ENCODE measurements around the gene TNFAIP3. TPM values are rescaled to one million over a fixed set of nuclear protein-coding genes. Genes with fewer than 3 reads are reported as not detected.
"Not testable (repeated sequence)": the region's sequence is repeated elsewhere in the genome, so short reads cannot be mapped to it uniquely, and the experiment has no call there.

The TNFAIP3 gene
- polyA plus RNA-seq, 1 donor from 2014 or later = 40.7 TPM

DNA sequence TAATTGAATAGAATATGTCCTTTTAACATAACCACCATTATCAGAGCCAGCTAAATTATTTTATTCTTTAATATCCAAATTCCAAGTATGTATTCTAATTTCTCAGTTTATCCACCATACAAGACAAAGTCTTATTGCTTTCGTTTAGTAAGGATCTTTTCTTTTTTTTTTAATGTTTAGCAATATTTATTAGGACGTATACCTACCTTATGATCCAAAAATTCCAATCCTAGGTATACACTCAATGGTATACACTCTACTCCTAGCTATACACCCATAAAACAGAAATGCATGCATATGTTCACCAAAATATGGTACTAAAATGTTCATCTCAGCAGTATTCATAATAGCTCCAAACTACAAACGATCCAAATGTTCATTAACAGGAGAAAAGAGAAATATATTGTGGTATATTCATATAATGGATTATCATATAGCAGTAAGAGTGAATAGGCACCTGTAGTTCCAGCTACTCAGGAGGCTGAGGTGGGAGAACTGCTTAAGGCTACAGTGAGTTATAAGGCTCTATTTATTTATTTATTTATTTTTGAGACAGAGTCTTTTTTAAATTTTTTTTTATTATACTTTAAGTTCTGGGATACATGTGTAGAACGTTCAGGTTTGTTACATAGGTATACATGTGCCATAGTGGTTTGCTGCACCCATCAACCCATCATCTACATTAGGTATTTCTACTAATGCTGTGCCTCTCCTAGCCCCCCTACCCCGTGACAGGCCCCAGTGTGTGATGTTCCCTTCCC is 17.3 kb downstream of the TNFAIP3 start:
- peaks cover 0 to 3% (median 2%) of the 10 kb centered on the region in 3 donors for H3K9me3 Mint-ChIP-seq
- peaks cover 9 to 16% (median 13%) of the 10 kb centered on the region in 3 donors for H3K4me1 Mint-ChIP-seq
- H3K4me3 Mint-ChIP-seq = no peak overlapping the region
- H3K27me3 Mint-ChIP-seq = no peaks in the 10 kb centered on the region
- H3K27ac Mint-ChIP-seq = peak overlapping the region in 2 of 3 donors; percentile 23 to 50
- peaks cover 12% of the 10 kb centered on the region for H3K36me3 Mint-ChIP-seq

DNA sequence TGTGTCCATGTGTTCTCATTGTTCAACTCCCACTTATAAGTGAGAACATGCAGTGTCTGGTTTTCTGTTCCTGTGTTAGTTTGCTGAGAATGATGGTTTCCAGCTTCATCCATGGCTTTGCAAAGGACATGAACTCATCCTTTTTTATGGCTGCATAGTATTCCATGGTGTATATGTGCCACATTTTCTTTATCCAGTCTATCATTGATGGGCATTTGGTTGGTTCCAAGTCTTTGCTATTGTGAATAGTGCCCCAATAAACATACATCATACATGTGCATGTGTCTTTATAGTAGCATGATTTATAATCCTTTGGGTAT is 17.8 kb downstream of the TNFAIP3 start:
- not testable (repeated sequence) for H3K9me3 Mint-ChIP-seq, H3K27ac Mint-ChIP-seq, H3K4me3 Mint-ChIP-seq, H3K27me3 Mint-ChIP-seq
- H3K36me3 Mint-ChIP-seq = peaks cover 12% of the 10 kb centered on the region
- peaks cover 9 to 17% (median 13%) of the 10 kb centered on the region in 3 donors for H3K4me1 Mint-ChIP-seq

DNA sequence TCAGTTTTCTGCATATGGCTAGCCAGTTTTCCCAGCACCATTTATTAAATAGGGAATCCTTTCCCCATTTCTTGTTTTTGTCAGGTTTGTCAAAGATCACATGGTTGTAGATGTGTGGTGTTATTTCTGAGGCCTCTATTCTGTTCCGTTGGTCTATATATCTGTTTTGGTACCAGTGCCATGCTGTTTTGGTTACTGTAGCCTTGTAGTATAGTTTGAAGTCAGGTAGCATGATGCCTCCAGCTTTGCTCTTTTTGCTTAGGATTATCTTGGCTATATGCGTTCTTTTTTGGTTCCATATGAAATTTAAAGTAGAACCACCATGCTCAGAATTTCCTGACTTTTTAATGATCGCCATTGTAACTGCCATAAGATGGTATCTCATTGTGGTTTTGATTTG is 19.2 kb downstream of the TNFAIP3 start:
- Mint-ChIP-seq H3K36me3 (peaks cover 12% of the 10 kb centered on the region), H3K4me1 (peaks cover 9 to 20% (median 13%) of the 10 kb centered on the region in 3 donors)
- not testable (repeated sequence) for H3K4me3 Mint-ChIP-seq, H3K27me3 Mint-ChIP-seq, H3K27ac Mint-ChIP-seq, H3K9me3 Mint-ChIP-seq

GRCh38 chr6:137890983-137891537 is 24.0 kb downstream of the TNFAIP3 start:
- H3K27me3 Mint-ChIP-seq = no peaks in the 10 kb centered on the region
- H3K4me1 Mint-ChIP-seq = peaks cover 0 to 4% (median 2%) of the 10 kb centered on the region in 3 donors
- peaks cover 0 to 3% (median 2%) of the 10 kb centered on the region in 3 donors for H3K9me3 Mint-ChIP-seq
- H3K4me3 Mint-ChIP-seq = no peak overlapping the region
- H3K36me3 Mint-ChIP-seq = peaks cover 7% of the 10 kb centered on the region
- no peak overlapping the region for H3K27ac Mint-ChIP-seq

GRCh38 chr6:137892271-137892708 is 25.2 kb downstream of the TNFAIP3 start:
- H3K4me3 Mint-ChIP-seq = no peak overlapping the region
- H3K4me1 Mint-ChIP-seq = peaks cover 0 to 4% (median 2%) of the 10 kb centered on the region in 3 donors
- no peaks in the 10 kb centered on the region for H3K27me3 Mint-ChIP-seq
- peaks cover 4% of the 10 kb centered on the region for H3K36me3 Mint-ChIP-seq
- H3K9me3 Mint-ChIP-seq = peaks cover 2 to 3% (median 2%) of the 10 kb centered on the region in 3 donors
- H3K27ac Mint-ChIP-seq = no peak overlapping the region

DNA sequence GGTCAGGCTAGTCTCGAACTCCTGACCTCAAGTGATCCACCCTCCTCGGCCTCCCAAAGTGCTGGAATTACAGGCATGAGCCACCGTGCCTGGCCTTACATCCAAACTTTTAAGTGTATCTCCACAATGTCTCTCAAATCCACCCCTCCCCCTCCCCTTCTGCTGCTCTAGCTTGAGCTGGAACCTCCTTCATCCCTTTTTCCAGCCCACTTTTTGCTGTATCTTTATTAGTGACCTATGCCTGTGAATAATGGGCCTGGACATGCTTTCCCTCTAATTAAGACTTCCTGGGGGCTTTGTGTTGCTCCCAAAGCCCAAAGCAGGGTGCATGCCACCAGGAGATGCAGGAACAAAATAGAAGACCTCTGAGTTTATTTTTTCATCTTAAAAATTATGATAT is 26.1 kb downstream of the TNFAIP3 start:
- no peak overlapping the region for H3K4me3 Mint-ChIP-seq
- peaks cover 4% of the 10 kb centered on the region for H3K36me3 Mint-ChIP-seq
- no peaks in the 10 kb centered on the region for H3K27me3 Mint-ChIP-seq
- H3K9me3 Mint-ChIP-seq = peaks cover 2 to 3% (median 2%) of the 10 kb centered on the region in 3 donors
- H3K4me1 Mint-ChIP-seq = peaks cover 0 to 4% (median 2%) of the 10 kb centered on the region in 3 donors
- H3K27ac Mint-ChIP-seq = no peak overlapping the region

DNA sequence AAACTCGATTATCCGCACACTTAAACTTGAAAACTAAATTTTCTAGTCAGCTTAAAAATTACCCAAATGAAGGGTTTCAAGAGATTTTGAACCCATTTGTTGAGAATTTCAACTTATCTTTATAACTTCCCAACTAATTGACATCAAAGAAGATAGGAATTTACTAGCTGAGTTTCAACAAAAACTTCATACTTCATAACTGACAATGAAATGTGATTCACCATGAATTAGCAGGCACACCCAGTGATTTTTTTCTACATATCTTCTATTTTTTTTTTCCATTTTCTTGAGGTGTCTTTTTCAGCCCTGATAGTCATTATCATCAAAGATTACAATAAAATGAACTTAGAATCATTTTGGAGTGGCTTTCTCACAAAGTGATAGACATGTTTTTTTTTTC is 26.7 kb downstream of the TNFAIP3 start:
- peaks cover under 1 to 2% (median 2%) of the 10 kb centered on the region in 3 donors for H3K9me3 Mint-ChIP-seq
- peaks cover 0 to 4% (median 2%) of the 10 kb centered on the region in 3 donors for H3K4me1 Mint-ChIP-seq
- H3K36me3 Mint-ChIP-seq = peaks cover 1% of the 10 kb centered on the region
- no peak overlapping the region for H3K27ac Mint-ChIP-seq
- H3K4me3 Mint-ChIP-seq = no peak overlapping the region
- H3K27me3 Mint-ChIP-seq = no peaks in the 10 kb centered on the region

DNA sequence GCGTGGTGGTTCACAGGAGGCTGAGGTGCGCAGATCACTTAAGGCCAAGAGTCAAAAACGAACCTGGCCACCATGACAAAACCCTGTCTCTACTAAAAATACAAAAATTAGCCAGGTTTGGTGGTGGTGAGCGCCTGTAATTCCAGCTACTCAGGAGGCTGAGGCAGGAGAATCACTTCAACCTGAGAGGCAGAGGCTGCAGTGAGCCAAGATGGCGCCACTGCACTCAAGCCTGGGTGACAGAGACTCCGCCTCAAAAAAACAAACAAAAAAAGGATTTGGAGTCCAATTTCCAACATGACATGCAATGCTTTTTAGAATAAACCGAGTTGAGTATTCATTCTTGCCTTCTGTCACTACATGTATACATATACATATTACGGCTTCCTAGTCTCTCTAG is 27.3 kb downstream of the TNFAIP3 start:
- H3K9me3 Mint-ChIP-seq, H3K27me3 Mint-ChIP-seq, H3K27ac Mint-ChIP-seq, H3K4me3 Mint-ChIP-seq, H3K36me3 Mint-ChIP-seq, H3K4me1 Mint-ChIP-seq: not testable (repeated sequence)

DNA sequence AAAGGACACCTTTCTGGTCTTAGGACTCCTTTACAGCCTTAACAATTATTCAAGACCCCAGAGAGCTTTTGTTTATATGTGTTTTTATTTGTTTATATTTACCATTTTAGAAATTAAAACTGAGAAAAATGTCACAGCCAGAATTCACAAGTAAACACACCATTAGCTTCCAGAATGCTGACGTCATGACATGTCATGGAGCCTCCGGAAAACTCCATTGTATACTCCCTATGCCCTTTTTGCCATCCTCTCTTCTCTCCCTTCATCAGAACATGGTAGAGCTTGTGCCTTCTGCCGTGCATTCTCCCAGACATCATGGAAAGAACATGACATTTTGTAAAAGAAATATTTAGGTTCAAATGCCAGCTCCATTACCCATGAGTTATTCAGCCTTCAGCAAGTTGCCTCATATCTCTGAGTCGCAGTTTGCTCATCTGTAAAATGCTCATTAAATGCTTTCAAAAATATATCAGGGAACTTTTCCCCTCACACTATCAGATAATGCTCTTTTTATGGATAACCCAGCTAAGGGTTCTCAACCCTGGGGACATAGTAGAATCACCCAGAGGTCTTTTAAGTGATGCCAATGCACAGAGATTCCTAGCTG is 27.8 kb downstream of the TNFAIP3 start:
- no peak overlapping the region for H3K27ac Mint-ChIP-seq

GRCh38 chr6:137896647-137897046 is 29.6 kb downstream of the TNFAIP3 start:
- no peaks in the 10 kb centered on the region for H3K27me3 Mint-ChIP-seq
- H3K36me3 Mint-ChIP-seq = peaks cover 4% of the 10 kb centered on the region
- H3K4me1 Mint-ChIP-seq = peaks cover 0 to 2% (median 0%) of the 10 kb centered on the region in 3 donors
- no peak overlapping the region for H3K4me3 Mint-ChIP-seq
- no peak overlapping the region for H3K27ac Mint-ChIP-seq
- H3K9me3 Mint-ChIP-seq = peaks cover 0 to 2% (median 0%) of the 10 kb centered on the region in 3 donors

More for the DNA sequence above, 27.8 kb downstream of the TNFAIP3 start:
- H3K36me3 Mint-ChIP-seq = peaks cover 1% of the 10 kb centered on the region
- peaks cover 0 to 3% (median 2%) of the 10 kb centered on the region in 3 donors for H3K4me1 Mint-ChIP-seq
- H3K9me3 Mint-ChIP-seq = peaks cover 0 to 2% (median 0%) of the 10 kb centered on the region in 3 donors
- H3K27me3 Mint-ChIP-seq = no peaks in the 10 kb centered on the region
- no peak overlapping the region for H3K4me3 Mint-ChIP-seq

DNA sequence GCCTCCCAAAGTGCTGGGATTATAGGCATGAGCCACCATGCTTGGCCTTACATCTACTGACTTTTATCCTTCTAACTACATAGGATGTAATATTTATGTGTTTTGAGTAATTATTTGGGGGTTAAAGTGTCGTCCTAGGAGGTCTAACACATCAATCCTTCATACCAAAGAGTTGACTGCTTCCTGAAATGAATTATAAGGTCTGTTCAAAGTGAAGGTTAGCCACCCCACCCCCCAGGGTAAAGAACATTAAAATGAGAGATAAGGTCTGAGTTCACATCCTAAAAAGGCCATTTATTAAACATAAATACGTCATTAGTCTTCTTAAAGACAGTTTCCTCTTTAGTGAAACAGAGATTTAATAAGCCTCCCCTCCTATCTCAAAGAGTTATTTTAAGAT is 33.8 kb downstream of the TNFAIP3 start:
- no peaks in the 10 kb centered on the region for H3K27me3 Mint-ChIP-seq
- H3K9me3 Mint-ChIP-seq = peaks cover 0 to 2% (median 0%) of the 10 kb centered on the region in 3 donors
- H3K27ac Mint-ChIP-seq = no peak overlapping the region
- H3K36me3 Mint-ChIP-seq = peaks cover 2% of the 10 kb centered on the region
- no peak overlapping the region for H3K4me3 Mint-ChIP-seq
- peaks cover 10 to 14% (median 14%) of the 10 kb centered on the region in 3 donors for H3K4me1 Mint-ChIP-seq

GRCh38 chr6:137901454-137901853 is 34.4 kb downstream of the TNFAIP3 start:
- no peaks in the 10 kb centered on the region for H3K27me3 Mint-ChIP-seq

GRCh38 chr6:137902699-137903098 is 35.6 kb downstream of the TNFAIP3 start:
- Mint-ChIP-seq H3K4me1 (peaks cover 14 to 22% (median 20%) of the 10 kb centered on the region in 3 donors), H3K27ac (peak overlapping the region in 1 of 3 donors; percentile 11), H3K36me3 (peaks cover 2% of the 10 kb centered on the region), H3K4me3 (no peak overlapping the region), H3K27me3 (no peaks in the 10 kb centered on the region), H3K9me3 (no peaks in the 10 kb centered on the region)

More at GRCh38 chr6:137901454-137901853, 34.4 kb downstream of the TNFAIP3 start:
- Mint-ChIP-seq H3K27ac (no peak overlapping the region), H3K4me3 (no peak overlapping the region), H3K36me3 (peaks cover 2% of the 10 kb centered on the region), H3K4me1 (peaks cover 14 to 18% (median 15%) of the 10 kb centered on the region in 3 donors), H3K9me3 (peaks cover 0 to 2% (median 0%) of the 10 kb centered on the region in 3 donors)

DNA sequence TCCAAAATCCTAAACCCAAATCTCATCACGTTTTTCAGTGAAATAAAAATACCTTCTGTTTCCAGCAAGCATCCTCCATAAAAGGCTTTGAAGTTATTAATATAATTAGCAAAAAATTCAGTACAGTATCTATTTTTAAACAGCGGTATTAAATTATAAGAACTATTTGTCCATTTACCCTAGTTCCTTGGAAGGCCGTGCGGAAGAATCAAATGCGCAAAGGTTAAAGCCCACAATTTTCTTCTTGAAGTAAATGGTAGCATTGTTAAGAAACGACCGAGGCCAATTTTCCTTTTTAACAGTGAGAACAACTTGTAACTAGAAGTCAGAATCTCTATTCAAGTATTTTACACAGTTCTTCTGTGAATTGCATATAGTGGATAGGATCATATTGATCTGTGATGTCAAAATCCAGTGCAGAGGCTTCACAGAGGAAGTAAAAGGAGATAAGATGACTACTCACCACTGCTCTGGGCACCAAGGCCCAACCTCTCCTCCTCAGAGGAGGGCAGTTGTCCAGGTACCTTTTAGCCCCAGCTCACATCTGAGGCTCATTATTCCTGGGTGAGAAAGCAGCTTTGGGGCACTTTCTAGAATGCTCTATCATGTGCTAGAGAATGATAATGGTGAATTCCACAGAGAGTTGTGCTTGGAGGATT is 36.3 kb downstream of the TNFAIP3 start:
- H3K36me3 Mint-ChIP-seq = peaks cover 2% of the 10 kb centered on the region
- peaks cover 14 to 23% (median 20%) of the 10 kb centered on the region in 3 donors for H3K4me1 Mint-ChIP-seq
- no peak overlapping the region for H3K27ac Mint-ChIP-seq
- H3K27me3 Mint-ChIP-seq = no peaks in the 10 kb centered on the region
- H3K9me3 Mint-ChIP-seq = no peaks in the 10 kb centered on the region
- H3K4me3 Mint-ChIP-seq = peak overlapping the region in 1 of 4 donors; percentile 39

Data from IgD-negative memory B cell (primary cell).